A673 (cell line): Measurements from ENCODE around the gene RGMA. TPM values are rescaled to one million over a fixed set of nuclear protein-coding genes. Genes with fewer than 3 reads are reported as not detected.
A peak's percentile ranks its signal among the peaks of the same experiment; 100 is the strongest.

Experiments
- BruUV-seq: library from RNA; stranded (reverse); fragments of 400-500 nt; replicated peaks from 2 replicates; lab custom pipeline; 2021; lab: Mats Ljungman, UMichigan
- CTCF ChIA-PET: fragments of 300-600 bp; sonication (Branson Sonifier 250); formaldehyde crosslinking; loops from one replicate; lab custom pipeline; 2022; ENCODE audit warnings: antibody characterized with exemption; lab: Charles Lee
- POLR2A ChIA-PET: fragments of 300-600 bp; sonication (Branson Sonifier 250); formaldehyde crosslinking; loops from one replicate; lab custom pipeline; 2022; ENCODE audit warnings: antibody characterized with exemption; ENCODE audit not compliant: low non-redundant PET; lab: Charles Lee
- DNase-seq: peaks from one replicate; pipeline ENCODE4 v3.0.0-alpha.2; 2015; ENCODE audit warnings: low spot score
- H3K27ac ChIP-seq: fragments of 200-600 bp; sonication (generic); 2 replicates; pipeline ENCODE4 v1.5.1; 2016; ENCODE audit warnings: mixed run types, low read depth, mild to moderate bottlenecking, mixed read lengths, antibody characterized with exemption, low read length; ENCODE audit not compliant: poor library complexity, severe bottlenecking
- H3K27me3 ChIP-seq: fragments of 200-600 bp; sonication (generic); replicated peaks from 2 replicates; pipeline ENCODE4 v1.6.1; 2017; ENCODE audit warnings: mixed run types, low read depth, mild to moderate bottlenecking, mixed read lengths, antibody characterized with exemption, low read length; ENCODE audit not compliant: insufficient read depth, poor library complexity
- H3K36me3 ChIP-seq: fragments of 200-600 bp; sonication (generic); 2 replicates; pipeline ENCODE4 v1.6.1; 2016; ENCODE audit warnings: mixed run types, mild to moderate bottlenecking, mixed read lengths, antibody characterized with exemption, low read length; ENCODE audit not compliant: insufficient read depth, poor library complexity, severe bottlenecking
- H3K4me1 ChIP-seq: fragments of 200-600 bp; sonication (generic); 2 replicates; pipeline ENCODE4 v1.6.1; 2017; ENCODE audit warnings: mixed run types, mild to moderate bottlenecking, mixed read lengths, antibody characterized with exemption, low read length; ENCODE audit not compliant: insufficient read depth, poor library complexity, severe bottlenecking
- H3K4me3 ChIP-seq: fragments of 200-600 bp; sonication (generic); 2 replicates; pipeline ENCODE4 v1.5.1; 2016; ENCODE audit warnings: low read depth, mixed run types, mild to moderate bottlenecking, mixed read lengths, low read length; ENCODE audit not compliant: poor library complexity, severe bottlenecking
- H3K9me3 ChIP-seq: fragments of 200-600 bp; sonication (generic); 2 replicates; pipeline ENCODE4 v1.6.1; 2016; ENCODE audit warnings: mixed run types, low read depth, mild to moderate bottlenecking, mixed read lengths, antibody characterized with exemption, low read length; ENCODE audit not compliant: poor library complexity, severe bottlenecking
- CTCF ChIP-seq: fragments of 300-800, 200-600 bp; sonication (generic); conservative IDR thresholded peaks from 2 replicates; pipeline ENCODE4 v1.5.1; 2017; ENCODE audit warnings: low read depth, mild to moderate bottlenecking, antibody characterized with exemption, low read length, moderate library complexity, mixed read lengths
- EZH2 ChIP-seq: fragments of 200-600 bp; sonication (generic); IDR thresholded peaks from 2 replicates; pipeline ENCODE4 v1.6.1; 2017; ENCODE audit warnings: borderline replicate concordance, low read depth, mild to moderate bottlenecking, mixed read lengths, antibody characterized with exemption, low read length; ENCODE audit not compliant: poor library complexity, severe bottlenecking
- intact Hi-C: fragments of 100-400 bp; cut with micrococcal nuclease; formaldehyde crosslinking; loops from one replicate; pipeline ENCODE4 v1.10.0; 2022; ENCODE audit not compliant: unreplicated experiment
- total RNA-seq: library from RNA; stranded (reverse); gene quantifications from 2 replicates; pipeline ENCODE4 v1.2.3, GENCODE V29; 2021

RGMA gene
- total RNA-seq, 1 experiment from 2014 or later = 5.0 TPM

DNA sequence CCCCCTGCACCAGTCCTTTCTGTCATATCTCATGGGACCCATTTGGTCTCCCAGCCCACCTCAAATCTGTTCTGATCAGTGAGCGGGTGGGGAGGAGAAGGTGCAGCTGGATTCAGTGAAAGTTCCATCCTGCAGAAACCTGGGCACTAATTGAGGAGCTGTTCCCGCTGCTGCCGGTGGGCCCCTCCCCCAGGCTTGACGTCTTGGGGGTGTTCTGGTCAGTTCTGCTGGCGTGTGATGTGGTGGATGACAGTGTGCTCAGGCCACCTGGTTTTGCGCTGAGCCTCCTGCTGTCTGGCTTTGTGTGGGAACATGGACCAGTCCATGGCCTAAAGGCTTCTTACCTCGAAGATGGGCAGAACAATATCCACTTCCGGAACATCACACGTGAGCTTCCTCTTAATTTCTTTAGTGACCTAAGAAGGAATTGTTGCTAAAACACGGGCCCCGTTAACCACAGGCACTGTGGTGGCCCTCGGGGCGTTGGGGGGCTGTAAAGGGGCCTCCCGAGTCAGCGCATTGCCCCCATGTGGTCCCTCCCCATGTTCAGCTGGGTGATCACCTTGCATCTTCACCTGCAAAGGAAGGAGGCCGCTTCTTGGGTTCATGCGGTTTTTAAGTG is 59.7 kb downstream of the RGMA start:
- intact Hi-C loops = loop anchor here (5.0 kb wide), 1 partner anchor 1293 kb away; no protein-coding TSS in a partner anchor
- Histone ChIP-seq H3K27ac (no peak overlapping the region), H3K4me1 (peaks cover 37% of the 10 kb centered on the region), H3K4me3 (no peak overlapping the region), H3K27me3 (no peaks in the 10 kb centered on the region), H3K9me3 (no peaks in the 10 kb centered on the region), H3K36me3 (peaks cover 32% of the 10 kb centered on the region)
- DNase-seq = no peak
- no TSS peak for BruUV-seq
- TF ChIP-seq CTCF (no peak), EZH2 (no peak)
- CTCF ChIA-PET = interaction anchor here (0.5 to 3.2 kb wide), 7 partner anchors 8 to 1091 kb away, joined by 3 to 24 read pairs (median 8); no protein-coding TSS in a partner anchor
- POLR2A ChIA-PET = interaction anchor here (0.6 kb wide), 1 partner anchor 177 kb away, joined by 3 read pairs; no protein-coding TSS in a partner anchor

GRCh38 chr15:93028632-93029213 is 60.3 kb downstream of the RGMA start:
- Histone ChIP-seq H3K4me3 (no peak overlapping the region), H3K27ac (peak overlapping the region; percentile 76), H3K36me3 (peaks cover 38% of the 10 kb centered on the region), H3K4me1 (peaks cover 37% of the 10 kb centered on the region), H3K27me3 (no peaks in the 10 kb centered on the region), H3K9me3 (no peaks in the 10 kb centered on the region)
- CTCF ChIA-PET = interaction anchor here (0.7 to 3.2 kb wide), 4 partner anchors 9 to 1091 kb away, joined by 3 to 24 read pairs (median 10); no protein-coding TSS in a partner anchor
- peak; percentile 82 for DNase-seq
- TF ChIP-seq CTCF (no peak), EZH2 (no peak)
- BruUV-seq = no TSS peak
- POLR2A ChIA-PET = no interaction called here
- intact Hi-C loops = loop anchor here (5.0 kb wide), 1 partner anchor 1294 kb away; no protein-coding TSS in a partner anchor

DNA sequence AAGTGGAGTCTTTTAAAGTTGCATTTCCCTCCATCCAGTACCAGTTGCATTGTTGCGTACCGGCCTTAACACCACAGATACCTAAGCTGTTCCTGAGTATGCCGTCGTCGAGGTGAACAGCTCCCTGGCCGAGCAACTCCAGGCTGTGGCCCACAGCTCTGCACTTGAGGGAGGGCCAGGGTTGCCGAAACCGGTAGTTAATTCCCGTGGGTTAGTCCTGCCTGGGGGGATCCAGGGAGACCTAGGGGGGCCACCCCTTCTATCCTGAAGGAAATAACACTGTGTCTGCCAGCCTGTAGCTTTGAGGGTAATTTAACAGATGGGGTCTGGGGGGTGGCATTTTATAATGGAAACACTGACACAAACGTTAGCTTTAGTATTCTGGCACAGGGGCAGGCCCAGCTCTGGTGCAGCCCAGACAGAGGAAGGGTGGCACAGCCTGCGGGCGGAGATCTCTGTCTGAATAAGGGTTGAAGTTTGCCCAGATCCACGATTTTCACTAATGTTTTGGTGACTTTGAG is 60.8 kb downstream of the RGMA start:
- Histone ChIP-seq H3K27me3 (no peaks in the 10 kb centered on the region), H3K9me3 (no peaks in the 10 kb centered on the region), H3K27ac (peak overlapping the region; percentile 76), H3K36me3 (peaks cover 43% of the 10 kb centered on the region), H3K4me1 (peaks cover 37% of the 10 kb centered on the region), H3K4me3 (no peak overlapping the region)
- ChIA-PET POLR2A (no interaction called here), CTCF (interaction anchor here (1.4 to 3.2 kb wide), 2 partner anchors 60 to 231 kb away, joined by 8 to 12 read pairs; no protein-coding TSS in a partner anchor)
- no peak for DNase-seq
- TF ChIP-seq CTCF = no peak
- no peak for TF ChIP-seq EZH2
- intact Hi-C loops = loop anchor here (5.0 kb wide), 1 partner anchor 1294 kb away; no protein-coding TSS in a partner anchor
- BruUV-seq = no TSS peak
